Liver (tissue), 3 donors: ENCODE results near the gene SETD3.

ENCODE experiments used
- CTCF ChIP-seq: fragments of 150-350 bp; IDR thresholded peaks from 2 replicates; pipeline ENCODE4 v1.5.1; 2017; ENCODE audit warnings: improper control_type of control experiment, low read depth, low read length; ENCODE audit not compliant: missing input control
- EGR1 ChIP-seq, 2 donors: IDR thresholded peaks; 2 replicates each; pipeline ENCODE4 v1.6.1; 2016 to 2018; ENCODE audit warnings: antibody characterized with exemption in 2 of 2, low read depth in 2 of 2
- FOXA1 ChIP-seq: IDR thresholded peaks from 2 replicates; pipeline ENCODE4 v1.6.1; 2016; ENCODE audit warnings: antibody characterized with exemption
- GABPA ChIP-seq, 2 donors: IDR thresholded peaks in 1 of 2; conservative IDR thresholded peaks in 1 of 2; 2 replicates each; pipeline ENCODE4 v1.6.1; 2016; ENCODE audit warnings: antibody characterized with exemption in 2 of 2, mild to moderate bottlenecking in 1 of 2, moderate library complexity in 1 of 2
- MAX ChIP-seq: IDR thresholded peaks from 2 replicates; pipeline ENCODE4 v1.6.1; 2016; ENCODE audit warnings: antibody characterized with exemption
- RAD21 ChIP-seq, 2 donors: IDR thresholded peaks; 2 replicates each; pipeline ENCODE4 v1.6.1; 2016; ENCODE audit warnings: antibody characterized with exemption in 2 of 2, mild to moderate bottlenecking in 2 of 2
- REST ChIP-seq: IDR thresholded peaks from 2 replicates; pipeline ENCODE4 v1.6.1; 2016; ENCODE audit warnings: antibody characterized with exemption, mild to moderate bottlenecking
- SP1 ChIP-seq: IDR thresholded peaks from 2 replicates; pipeline ENCODE4 v1.6.1; 2018; ENCODE audit warnings: antibody characterized with exemption, mild to moderate bottlenecking
- TAF1 ChIP-seq: conservative IDR thresholded peaks from 2 replicates; pipeline ENCODE4 v1.6.1; 2016; ENCODE audit warnings: antibody characterized with exemption, mild to moderate bottlenecking
- ZBTB33 ChIP-seq: IDR thresholded peaks from 2 replicates; pipeline ENCODE4 v1.6.1; 2016; ENCODE audit warnings: antibody characterized with exemption
- donor health status: healthy.
- donor health status: healthy.

GRCh38 chr14:99348816-99349614 lies 131.6 kb downstream of the SETD3 start:
- TF ChIP-seq CTCF, result no peak
- TF ChIP-seq ZBTB33, result no peak
- TF ChIP-seq REST, result no peak
- no peak for TF ChIP-seq GABPA (IDR thresholded peaks at IDR 0.05 in 1 of 2, conservative IDR thresholded peaks at IDR 0.05 in 1 of 2)
- no peak for TF ChIP-seq MAX
- TF ChIP-seq SP1, result no peak
- no peak for TF ChIP-seq RAD21 (IDR thresholded peaks at IDR 0.05)
- no peak for TF ChIP-seq TAF1
- no peak for TF ChIP-seq EGR1 (IDR thresholded peaks at IDR 0.05; ENCODE audit: low read depth in 2 of 2)
- TF ChIP-seq FOXA1, result no peak
